ENCODE measurements around the gene ASIP.

- TF ChIP-seq CTCF (IDR thresholded peaks at IDR 0.05): no peak
- no peak for TF ChIP-seq POLR2AphosphoS5 (IDR thresholded peaks at IDR 0.05; ENCODE audit: insufficient read depth in 1 of 2, low read depth in 1 of 2)
Measured at GRCh38 chr20:34305333-34306230, 64.4 kb downstream of the ASIP start.
